Measurements from ENCODE around the gene ATP2C1.

Gene ATP2C1

DNA sequence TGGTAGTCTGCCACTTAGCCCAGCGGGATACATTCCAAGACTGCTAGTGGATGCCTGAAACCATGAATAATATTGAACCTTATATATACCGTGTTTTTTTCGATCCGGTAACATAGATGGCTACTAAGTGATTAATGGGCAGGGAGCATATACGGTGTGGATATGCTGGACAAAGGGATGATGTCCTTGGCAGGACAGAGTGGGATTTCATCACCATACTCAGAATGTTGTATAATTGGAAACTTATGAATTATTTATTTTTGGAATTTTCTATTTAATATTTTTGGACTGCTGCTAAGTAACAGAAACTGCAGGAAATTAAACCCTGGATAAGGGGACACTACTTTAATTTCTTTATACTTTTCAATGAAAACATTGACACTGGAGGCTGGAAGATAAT is 79.5 kb downstream of the ATP2C1 start:
- no peaks in the 10 kb centered on the region for H3K9me3 ChIP-seq (ENCODE audit: insufficient read depth, low read length)
- H3K36me3 ChIP-seq (ENCODE audit: low read length): 0 out of 2 replicates have a peak, but pooled peaks cover 6% of the 10 kb centered on the region
- no peak overlapping the region for H3K4me2 ChIP-seq (ENCODE audit: low read depth, low read length, poor library complexity, severe bottlenecking)
- no peak overlapping the region for H3K9ac ChIP-seq (ENCODE audit: low read length)
- H3F3A ChIP-seq (ENCODE audit: insufficient read depth): no peaks in the 10 kb centered on the region
- no peak overlapping the region for H2AFZ ChIP-seq (ENCODE audit: low read depth, low read length, severe bottlenecking)
- H3K79me2 ChIP-seq (ENCODE audit: insufficient read depth, low read length): no peaks in the 10 kb centered on the region
- H4K20me1 ChIP-seq (ENCODE audit: low read depth, low read length): no peaks in the 10 kb centered on the region
- no peak overlapping the region for H3K4me3 ChIP-seq (ENCODE audit: insufficient read depth, low read length, poor library complexity, severe bottlenecking)
- no peaks in the 10 kb centered on the region for H3K27me3 ChIP-seq (ENCODE audit: low read length)
- H3K27ac ChIP-seq (ENCODE audit: low read depth, low read length): no peak overlapping the region
- no peaks in the 10 kb centered on the region for H3K9me2 ChIP-seq (replicated peaks; ENCODE audit: insufficient read depth, low read length)
- TF ChIP-seq, protein P1, sequence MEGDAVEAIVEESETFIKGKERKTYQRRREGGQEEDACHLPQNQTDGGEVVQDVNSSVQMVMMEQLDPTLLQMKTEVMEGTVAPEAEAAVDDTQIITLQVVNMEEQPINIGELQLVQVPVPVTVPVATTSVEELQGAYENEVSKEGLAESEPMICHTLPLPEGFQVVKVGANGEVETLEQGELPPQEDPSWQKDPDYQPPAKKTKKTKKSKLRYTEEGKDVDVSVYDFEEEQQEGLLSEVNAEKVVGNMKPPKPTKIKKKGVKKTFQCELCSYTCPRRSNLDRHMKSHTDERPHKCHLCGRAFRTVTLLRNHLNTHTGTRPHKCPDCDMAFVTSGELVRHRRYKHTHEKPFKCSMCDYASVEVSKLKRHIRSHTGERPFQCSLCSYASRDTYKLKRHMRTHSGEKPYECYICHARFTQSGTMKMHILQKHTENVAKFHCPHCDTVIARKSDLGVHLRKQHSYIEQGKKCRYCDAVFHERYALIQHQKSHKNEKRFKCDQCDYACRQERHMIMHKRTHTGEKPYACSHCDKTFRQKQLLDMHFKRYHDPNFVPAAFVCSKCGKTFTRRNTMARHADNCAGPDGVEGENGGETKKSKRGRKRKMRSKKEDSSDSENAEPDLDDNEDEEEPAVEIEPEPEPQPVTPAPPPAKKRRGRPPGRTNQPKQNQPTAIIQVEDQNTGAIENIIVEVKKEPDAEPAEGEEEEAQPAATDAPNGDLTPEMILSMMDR (IDR thresholded peaks at IDR 0.05; ENCODE audit: insufficient read depth, low read length, poor library complexity, severe bottlenecking): no peak
- TF ChIP-seq EZH2phosphoT487 (conservative IDR thresholded peaks at IDR 0.05; ENCODE audit: low read length): no peak

DNA sequence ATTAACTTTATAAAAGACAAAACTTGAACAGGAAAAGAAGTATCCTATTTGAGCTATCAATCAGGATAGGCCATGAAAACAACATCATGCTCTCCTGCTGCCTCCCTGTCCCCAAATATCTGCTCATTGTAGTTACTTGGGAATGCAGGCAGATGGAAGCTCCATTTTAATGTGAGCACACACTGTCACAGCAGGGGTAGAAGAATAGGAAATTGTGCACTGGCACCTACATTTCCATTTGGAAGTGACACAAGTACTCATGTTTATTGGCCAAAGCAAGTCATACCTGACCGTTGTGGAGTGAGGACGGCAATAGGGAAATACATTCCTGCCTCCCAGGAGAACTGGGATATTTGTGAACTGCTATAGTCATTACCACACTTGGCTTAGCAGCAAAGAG is 80.3 kb downstream of the ATP2C1 start:
- Histone ChIP-seq H4K20me1 (ENCODE audit: low read depth, low read length) (no peaks in the 10 kb centered on the region), H3K4me3 (ENCODE audit: insufficient read depth, low read length, poor library complexity, severe bottlenecking) (no peak overlapping the region), H3K9me3 (ENCODE audit: insufficient read depth, low read length) (no peaks in the 10 kb centered on the region), H3K27me3 (ENCODE audit: low read length) (no peaks in the 10 kb centered on the region), H3F3A (ENCODE audit: insufficient read depth) (no peaks in the 10 kb centered on the region), H2AFZ (ENCODE audit: low read depth, low read length, severe bottlenecking) (no peak overlapping the region), H3K9me2 (replicated peaks; ENCODE audit: insufficient read depth, low read length) (no peaks in the 10 kb centered on the region), H3K9ac (ENCODE audit: low read length) (no peak overlapping the region), H3K27ac (ENCODE audit: low read depth, low read length) (no peak overlapping the region), H3K4me2 (ENCODE audit: low read depth, low read length, poor library complexity, severe bottlenecking) (no peak overlapping the region), H3K79me2 (ENCODE audit: insufficient read depth, low read length) (no peaks in the 10 kb centered on the region), H3K36me3 (ENCODE audit: low read length) (0 out of 2 replicates have a peak, but pooled peaks cover 6% of the 10 kb centered on the region)
- TF ChIP-seq EZH2phosphoT487 (conservative IDR thresholded peaks at IDR 0.05; ENCODE audit: low read length): no peak
- TF ChIP-seq, protein P1 (IDR thresholded peaks at IDR 0.05; ENCODE audit: insufficient read depth, low read length, poor library complexity, severe bottlenecking): no peak

DNA sequence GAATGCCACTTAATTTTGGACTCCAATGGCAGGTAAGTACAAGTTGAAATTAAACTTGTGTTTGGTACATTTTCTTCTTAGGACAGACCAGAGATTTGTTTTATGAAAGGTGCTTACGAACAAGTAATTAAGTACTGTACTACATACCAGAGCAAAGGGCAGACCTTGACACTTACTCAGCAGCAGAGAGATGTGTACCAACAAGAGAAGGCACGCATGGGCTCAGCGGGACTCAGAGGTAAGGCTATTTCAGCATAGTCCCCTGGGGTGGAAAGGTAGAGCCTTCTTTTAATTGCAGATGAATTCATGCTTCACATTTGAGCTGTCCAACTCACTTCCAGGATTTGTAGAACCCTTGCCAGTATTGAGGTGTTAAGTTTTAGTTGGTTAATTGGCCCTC is 81.4 kb downstream of the ATP2C1 start:
- no peak overlapping the region for H3K27ac ChIP-seq (ENCODE audit: low read depth, low read length)
- no peak overlapping the region for H3K4me2 ChIP-seq (ENCODE audit: low read depth, low read length, poor library complexity, severe bottlenecking)
- no peak overlapping the region for H2AFZ ChIP-seq (ENCODE audit: low read depth, low read length, severe bottlenecking)
- no peaks in the 10 kb centered on the region for H3K27me3 ChIP-seq (ENCODE audit: low read length)
- 0 out of 2 replicates have a peak, but pooled peaks cover 6% of the 10 kb centered on the region for H3K36me3 ChIP-seq (ENCODE audit: low read length)
- H3K79me2 ChIP-seq (ENCODE audit: insufficient read depth, low read length): no peaks in the 10 kb centered on the region
- no peaks in the 10 kb centered on the region for H3K9me3 ChIP-seq (ENCODE audit: insufficient read depth, low read length)
- no peaks in the 10 kb centered on the region for H3K9me2 ChIP-seq (replicated peaks; ENCODE audit: insufficient read depth, low read length)
- no peak overlapping the region for H3K9ac ChIP-seq (ENCODE audit: low read length)
- TF ChIP-seq, protein P1 (IDR thresholded peaks at IDR 0.05; ENCODE audit: insufficient read depth, low read length, poor library complexity, severe bottlenecking): no peak
- no peak for TF ChIP-seq EZH2phosphoT487 (conservative IDR thresholded peaks at IDR 0.05; ENCODE audit: low read length)
- H3K4me3 ChIP-seq (ENCODE audit: insufficient read depth, low read length, poor library complexity, severe bottlenecking): no peak overlapping the region
- H4K20me1 ChIP-seq (ENCODE audit: low read depth, low read length): no peaks in the 10 kb centered on the region
- H3F3A ChIP-seq (ENCODE audit: insufficient read depth): no peaks in the 10 kb centered on the region

All from SU-DHL-6 (cell line).